Embryonic facial prominence (tissue), 1 donor: ENCODE measurements around the gene OR6K6.

ENCODE experiments used
- DNase-seq: peaks from one replicate; pipeline ENCODE4 v3.0.0-alpha.2; 2016; ENCODE audit errors: extremely low spot score

OR6K6 gene

DNA sequence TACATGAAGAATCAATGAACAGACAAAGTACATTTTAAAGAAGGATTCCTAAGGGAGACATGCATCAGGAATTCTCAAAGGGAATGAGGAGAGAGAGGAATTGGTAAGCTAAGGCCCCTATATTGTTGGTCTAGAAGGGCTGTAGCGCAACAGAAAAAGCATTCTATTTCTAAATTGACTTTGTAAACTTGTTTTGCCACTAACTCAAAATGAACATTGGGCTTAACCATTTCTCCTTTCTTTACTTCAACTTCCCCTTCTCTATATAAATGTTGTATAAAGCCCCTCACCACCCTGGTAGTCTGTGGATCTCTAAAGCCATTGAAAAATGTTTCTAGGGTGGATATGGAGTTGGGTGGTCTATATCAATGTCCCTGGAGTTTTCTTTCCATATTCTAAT is 46.9 kb downstream of the OR6K6 start:
- no peak for DNase-seq

DNA sequence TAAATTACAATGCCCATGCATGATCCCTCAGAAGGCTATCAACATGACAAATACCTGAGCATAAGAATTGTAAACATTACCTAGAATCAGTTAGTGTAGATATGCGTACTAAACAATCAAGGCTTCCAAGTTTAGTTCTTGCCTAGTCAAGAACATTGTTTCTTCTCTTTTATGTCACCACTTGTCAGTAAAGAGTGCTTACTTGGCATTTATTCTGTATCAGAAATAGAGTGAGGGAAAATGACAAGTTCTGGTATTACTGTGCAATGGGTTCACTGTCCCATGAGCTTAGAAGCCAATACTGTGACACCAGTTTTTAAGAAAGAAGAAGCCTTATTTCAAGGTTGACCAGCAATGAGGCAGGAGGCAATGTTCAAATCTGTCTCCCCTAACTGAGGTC is 49.2 kb downstream of the OR6K6 start:
- no peak for DNase-seq
